IPS-18a (cell line): Measurements from ENCODE around the gene NABP1.

Experiments
- H3K27ac ChIP-seq: one replicate; pipeline ENCODE4 v1.5.1; 2013; ENCODE audit warnings: low read length
- H3K27me3 ChIP-seq: one replicate; pipeline ENCODE4 v1.6.1; 2013; ENCODE audit warnings: mild to moderate bottlenecking, low read length; ENCODE audit not compliant: control insufficient read depth, insufficient read depth
- H3K36me3 ChIP-seq: one replicate; pipeline ENCODE4 v1.6.1; 2013; ENCODE audit warnings: low read depth, low read length; ENCODE audit not compliant: control insufficient read depth
- H3K4me1 ChIP-seq: one replicate; pipeline ENCODE4 v1.6.1; 2013; ENCODE audit warnings: low read depth, low read length; ENCODE audit not compliant: control insufficient read depth
- H3K4me3 ChIP-seq: one replicate; pipeline ENCODE4 v1.5.1; 2013; ENCODE audit warnings: low read length
- H3K9ac ChIP-seq: one replicate; pipeline ENCODE4 v1.6.1; 2013; ENCODE audit warnings: mild to moderate bottlenecking, low read length, moderate library complexity
- H3K9me3 ChIP-seq: one replicate; pipeline ENCODE4 v1.6.1; 2013; ENCODE audit warnings: low read depth, low read length; ENCODE audit not compliant: control insufficient read depth

The NABP1 gene

DNA sequence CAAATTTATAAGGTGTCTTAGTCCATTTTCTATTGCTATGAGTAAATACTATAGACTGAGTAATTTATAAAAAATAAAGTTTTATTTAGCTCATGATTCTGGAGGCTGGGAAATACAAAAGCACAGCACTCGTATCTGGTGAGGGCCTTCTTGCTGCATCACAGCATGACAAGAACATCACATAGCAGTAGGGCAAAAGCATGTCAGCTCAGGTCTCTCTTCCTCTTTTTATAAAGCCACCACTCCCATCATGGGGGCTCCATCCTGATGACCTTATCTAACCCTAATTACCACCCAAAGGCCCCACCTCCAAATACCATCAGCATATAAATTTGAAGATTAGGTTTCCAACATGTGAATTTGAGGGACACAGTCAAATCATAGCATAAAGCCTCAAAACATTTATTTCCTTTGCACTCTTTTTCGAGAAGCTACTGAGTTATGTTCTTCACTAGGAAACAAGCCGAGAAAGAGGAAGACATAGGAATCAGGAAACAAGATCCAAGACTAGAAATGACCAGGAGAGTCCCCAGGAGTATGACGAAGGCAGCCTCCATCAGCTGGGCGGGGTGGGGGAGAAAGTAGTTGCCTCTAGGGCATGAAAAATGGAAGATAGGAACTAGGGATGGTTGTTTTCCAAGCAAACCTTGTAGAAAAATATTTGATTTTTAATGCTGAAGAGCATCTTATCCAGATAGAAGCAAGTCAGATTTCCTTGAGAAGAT is 24.1 kb upstream of the NABP1 start:
- Histone ChIP-seq H3K4me3 (no peak overlapping the region), H3K27ac (no peak overlapping the region), H3K9me3 (no peaks in the 10 kb centered on the region), H3K4me1 (no peaks in the 10 kb centered on the region), H3K27me3 (no peaks in the 10 kb centered on the region), H3K9ac (no peak overlapping the region), H3K36me3 (no peaks in the 10 kb centered on the region)

DNA sequence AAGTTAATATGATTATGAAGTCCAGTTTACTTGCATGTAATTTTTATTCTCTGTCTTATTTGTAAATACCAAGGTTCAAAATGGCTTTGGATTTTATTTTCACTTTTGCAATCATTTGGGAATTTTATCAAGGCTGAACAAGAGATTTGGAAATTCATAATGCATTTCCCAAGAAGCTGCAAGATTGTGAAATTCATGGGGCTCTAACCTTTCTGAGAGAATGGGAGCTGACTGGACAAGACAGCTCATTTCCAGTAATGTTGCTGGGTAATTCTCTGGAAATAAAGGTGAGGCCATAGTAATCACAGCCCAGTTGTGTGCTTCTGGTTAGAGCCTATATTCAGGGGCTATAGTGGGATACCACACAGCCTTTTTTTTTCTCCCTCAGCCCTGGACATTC is 21.5 kb upstream of the NABP1 start:
- Histone ChIP-seq H3K4me3 (no peak overlapping the region), H3K27ac (no peak overlapping the region), H3K4me1 (no peaks in the 10 kb centered on the region), H3K9ac (no peak overlapping the region), H3K9me3 (no peaks in the 10 kb centered on the region), H3K36me3 (no peaks in the 10 kb centered on the region), H3K27me3 (no peaks in the 10 kb centered on the region)

- no peaks in the 10 kb centered on the region for H3K36me3 ChIP-seq
- H3K4me3 ChIP-seq: no peak overlapping the region
- no peaks in the 10 kb centered on the region for H3K27me3 ChIP-seq
- H3K9me3 ChIP-seq: no peaks in the 10 kb centered on the region
- no peak overlapping the region for H3K9ac ChIP-seq
- no peak overlapping the region for H3K27ac ChIP-seq
- no peaks in the 10 kb centered on the region for H3K4me1 ChIP-seq
Measured at GRCh38 chr2:191656792-191657191, 21.1 kb upstream of the NABP1 start.

DNA sequence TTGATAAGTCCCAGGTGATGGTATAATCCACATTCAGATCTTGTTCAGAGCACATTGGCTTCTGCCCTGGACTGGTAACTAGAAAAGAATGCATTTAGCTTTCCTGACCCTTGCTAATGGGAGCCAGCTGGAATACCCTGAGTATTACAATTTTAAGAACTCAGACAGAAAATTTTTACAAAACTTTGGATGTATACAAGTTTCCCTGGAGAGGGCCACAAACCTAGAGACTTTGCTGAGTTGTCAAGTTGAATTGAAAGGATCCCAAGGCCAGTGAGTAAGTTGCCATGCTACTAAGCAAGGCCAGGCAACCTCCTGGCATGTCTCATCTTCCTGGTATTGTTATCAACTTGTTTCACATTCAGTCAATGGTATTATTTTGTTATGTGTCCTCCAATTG is 20.0 kb upstream of the NABP1 start:
- no peak overlapping the region for H3K4me3 ChIP-seq
- no peaks in the 10 kb centered on the region for H3K27me3 ChIP-seq
- no peaks in the 10 kb centered on the region for H3K36me3 ChIP-seq
- no peak overlapping the region for H3K27ac ChIP-seq
- H3K9me3 ChIP-seq: no peaks in the 10 kb centered on the region
- H3K9ac ChIP-seq: no peak overlapping the region
- no peaks in the 10 kb centered on the region for H3K4me1 ChIP-seq

GRCh38 chr2:191659198-191659597 is 18.7 kb upstream of the NABP1 start:
- Histone ChIP-seq H3K27me3 (no peaks in the 10 kb centered on the region), H3K4me1 (no peaks in the 10 kb centered on the region), H3K9me3 (no peaks in the 10 kb centered on the region), H3K36me3 (no peaks in the 10 kb centered on the region), H3K27ac (no peak overlapping the region), H3K4me3 (no peak overlapping the region), H3K9ac (no peak overlapping the region)

DNA sequence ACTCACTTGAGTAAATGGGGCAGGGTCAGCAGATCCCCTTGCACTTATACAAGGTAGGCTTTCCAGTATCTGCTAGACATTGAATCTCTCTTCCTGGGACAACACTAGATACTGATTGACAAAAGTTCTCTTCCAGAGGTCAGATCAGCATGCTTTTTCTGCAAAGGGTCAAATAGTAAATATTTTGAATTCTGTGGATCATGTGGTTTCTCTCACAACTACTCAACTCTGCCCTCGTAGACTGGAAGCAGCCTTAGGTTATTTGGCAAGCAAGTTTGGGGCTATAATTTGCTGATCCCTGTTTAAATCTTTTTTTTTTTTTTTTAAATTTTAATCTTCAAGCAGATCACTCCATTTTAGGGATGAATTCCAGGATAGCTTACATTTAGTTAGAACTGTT is 17.4 kb upstream of the NABP1 start:
- H3K27ac ChIP-seq: no peak overlapping the region
- no peaks in the 10 kb centered on the region for H3K27me3 ChIP-seq
- H3K36me3 ChIP-seq: no peaks in the 10 kb centered on the region
- H3K9ac ChIP-seq: no peak overlapping the region
- H3K4me3 ChIP-seq: no peak overlapping the region
- no peaks in the 10 kb centered on the region for H3K4me1 ChIP-seq
- H3K9me3 ChIP-seq: no peaks in the 10 kb centered on the region

DNA sequence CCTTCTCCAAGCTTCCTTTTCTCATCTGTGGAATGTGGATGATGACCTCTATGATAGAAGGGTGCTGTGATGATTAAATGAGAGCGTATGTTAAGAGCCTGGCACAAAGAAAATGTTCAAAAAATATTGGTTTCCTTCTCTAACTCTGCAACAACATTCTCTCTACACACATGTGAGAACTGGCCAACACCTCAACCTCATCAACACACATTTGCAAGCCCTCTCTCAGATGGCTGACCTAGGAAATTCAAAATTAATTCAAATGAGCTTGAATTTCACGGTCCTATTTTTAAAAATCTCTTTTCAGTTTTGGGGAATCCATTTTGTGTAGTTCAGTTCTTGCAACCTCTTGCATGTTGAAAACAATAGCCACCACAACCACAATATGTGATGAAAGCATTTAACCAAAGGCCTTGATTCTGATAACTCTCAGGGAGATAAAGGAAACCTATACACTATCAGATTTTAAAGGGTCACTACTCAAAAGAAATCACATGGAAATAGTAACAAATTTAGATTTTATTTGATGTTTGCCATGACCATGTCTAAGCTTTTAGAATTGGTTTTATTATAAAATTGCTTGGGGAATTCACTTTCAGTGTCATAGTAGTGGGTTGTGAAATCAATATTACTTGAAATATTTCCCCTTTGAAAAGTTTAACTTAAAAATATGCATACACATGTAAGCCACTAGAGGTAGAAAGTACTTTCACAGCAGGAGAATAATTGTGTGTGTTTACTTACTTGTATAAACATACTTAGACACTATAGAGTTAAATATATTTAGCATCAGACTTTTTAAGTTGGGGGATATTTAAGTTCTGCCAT is 16.6 kb upstream of the NABP1 start:
- H3K27me3 ChIP-seq: no peaks in the 10 kb centered on the region
- H3K36me3 ChIP-seq: no peaks in the 10 kb centered on the region
- no peak overlapping the region for H3K9ac ChIP-seq
- no peak overlapping the region for H3K4me3 ChIP-seq
- H3K9me3 ChIP-seq: no peaks in the 10 kb centered on the region
- no peaks in the 10 kb centered on the region for H3K4me1 ChIP-seq
- H3K27ac ChIP-seq: no peak overlapping the region

- Histone ChIP-seq H3K9ac (no peak overlapping the region), H3K9me3 (no peaks in the 10 kb centered on the region), H3K4me3 (no peak overlapping the region), H3K27ac (no peak overlapping the region), H3K36me3 (no peaks in the 10 kb centered on the region), H3K4me1 (peaks cover 3% of the 10 kb centered on the region), H3K27me3 (no peaks in the 10 kb centered on the region)
Measured at GRCh38 chr2:191664823-191665677, 12.9 kb upstream of the NABP1 start.

- no peaks in the 10 kb centered on the region for H3K9me3 ChIP-seq
- peaks cover 3% of the 10 kb centered on the region for H3K4me1 ChIP-seq
- no peaks in the 10 kb centered on the region for H3K27me3 ChIP-seq
- H3K36me3 ChIP-seq: no peaks in the 10 kb centered on the region
- no peak overlapping the region for H3K9ac ChIP-seq
- H3K27ac ChIP-seq: no peak overlapping the region
- no peak overlapping the region for H3K4me3 ChIP-seq
Measured at GRCh38 chr2:191666226-191666625, 11.7 kb upstream of the NABP1 start.

- Histone ChIP-seq H3K9me3 (no peaks in the 10 kb centered on the region), H3K9ac (no peak overlapping the region), H3K27me3 (no peaks in the 10 kb centered on the region), H3K4me3 (no peak overlapping the region), H3K4me1 (peaks cover 3% of the 10 kb centered on the region), H3K36me3 (no peaks in the 10 kb centered on the region), H3K27ac (no peak overlapping the region)
Measured at GRCh38 chr2:191666732-191667131, 11.2 kb upstream of the NABP1 start.

DNA sequence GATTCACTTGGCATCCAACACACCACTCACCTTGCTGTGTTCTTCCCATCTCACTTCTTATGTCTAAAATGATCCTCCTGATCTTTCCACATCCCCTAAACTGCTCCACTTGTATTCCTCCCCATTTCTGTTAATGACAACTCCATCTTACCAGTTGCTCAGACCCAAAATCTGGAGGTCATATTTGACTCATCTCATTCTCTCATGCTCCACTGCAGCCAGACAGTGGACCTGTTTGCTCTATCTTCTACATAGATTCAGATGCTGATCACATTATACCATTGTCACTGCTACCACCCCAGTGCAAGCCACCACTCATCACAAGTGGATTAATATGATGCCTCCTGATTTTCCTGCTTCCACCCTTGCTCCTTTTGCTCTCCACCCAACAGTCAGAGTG is 7.9 kb upstream of the NABP1 start:
- Histone ChIP-seq H3K4me3 (no peak overlapping the region), H3K27me3 (no peaks in the 10 kb centered on the region), H3K4me1 (peaks cover 3% of the 10 kb centered on the region)

More for the DNA sequence above, 7.9 kb upstream of the NABP1 start:
- H3K27ac ChIP-seq: no peak overlapping the region
- H3K9ac ChIP-seq: no peak overlapping the region
- H3K36me3 ChIP-seq: no peaks in the 10 kb centered on the region
- H3K9me3 ChIP-seq: no peaks in the 10 kb centered on the region
